ENCODE data around the gene CSNK1G3.

GRCh38 chr5:123617561-123617960 lies 105.6 kb downstream of the CSNK1G3 start:
- TF ChIP-seq CTCF (conservative IDR thresholded peaks at IDR 0.05; ENCODE audit: low read depth, low read length) (no peak), EZH2 (IDR thresholded peaks at IDR 0.05; ENCODE audit: low read length, unreplicated experiment) (no peak), EZH2phosphoT487 (IDR thresholded peaks at IDR 0.05; ENCODE audit: borderline replicate concordance, low read length) (no peak)
